HFFc6 (cell line): ENCODE measurements around the gene NOS2. TPM values are rescaled to one million over a fixed set of nuclear protein-coding genes. Genes with fewer than 3 reads are reported as not detected.
"Not testable (repeated sequence)": the region's sequence is repeated elsewhere in the genome, so short reads cannot be mapped to it uniquely, and the experiment has no call there.

Experiments
- DNase-seq: peaks from one replicate; pipeline ENCODE4 v3.0.0-alpha.2; 2018
- H3K27ac Mint-ChIP-seq: 2 replicates; pipeline ENCODE4 v1.8.0; 2020; ENCODE audit warnings: mild to moderate bottlenecking, mixed read lengths
- H3K27me3 Mint-ChIP-seq: 2 replicates; pipeline ENCODE4 v1.8.0; 2021; ENCODE audit warnings: mild to moderate bottlenecking, moderate library complexity, mixed read lengths; ENCODE audit not compliant: insufficient read depth
- H3K36me3 Mint-ChIP-seq: 2 replicates; pipeline ENCODE4 v1.8.0; 2021; ENCODE audit warnings: low read depth, mixed read lengths
- H3K4me1 Mint-ChIP-seq: 2 replicates; pipeline ENCODE4 v1.8.0; 2020; ENCODE audit warnings: low read depth, mixed read lengths
- H3K4me3 Mint-ChIP-seq: 2 replicates; pipeline ENCODE4 v1.8.0; 2020; ENCODE audit warnings: mild to moderate bottlenecking, moderate library complexity, mixed read lengths
- H3K9me3 Mint-ChIP-seq: 2 replicates; pipeline ENCODE4 v1.8.0; 2020; ENCODE audit warnings: mild to moderate bottlenecking, mixed read lengths
- CTCF ChIP-seq: fragments of 200-600 bp; sonication (generic); IDR thresholded peaks from 2 replicates; pipeline ENCODE4 v1.5.0; 2021; ENCODE audit warnings: antibody characterized with exemption, mild to moderate bottlenecking
- total RNA-seq, 6 experiments: library from RNA; stranded (reverse); fragmentation: NEBNext Ultra II Directional; extraction: Animal tissue kit (Norgen Biotek cat#: 25700); gene quantifications; 2 replicates in 1 of 6; 3 replicates in 5 of 6; pipeline ENCODE4 v1.2.3, GENCODE V29; 2021

The NOS2 gene
- total RNA-seq, 6 experiments from 2014 or later: not detected

- no peak for DNase-seq
- Mint-ChIP-seq H3K27me3 (peaks cover 16% of the 10 kb centered on the region), H3K36me3 (no peaks in the 10 kb centered on the region), H3K9me3 (no peaks in the 10 kb centered on the region; the same call in 1 of the 2 replicates), H3K4me3 (no peak overlapping the region), H3K4me1 (no peaks in the 10 kb centered on the region), H3K27ac (no peak overlapping the region)
- no peak for TF ChIP-seq CTCF
Measured at GRCh38 chr17:27845264-27846041, 45.1 kb upstream of the NOS2 start.

DNA sequence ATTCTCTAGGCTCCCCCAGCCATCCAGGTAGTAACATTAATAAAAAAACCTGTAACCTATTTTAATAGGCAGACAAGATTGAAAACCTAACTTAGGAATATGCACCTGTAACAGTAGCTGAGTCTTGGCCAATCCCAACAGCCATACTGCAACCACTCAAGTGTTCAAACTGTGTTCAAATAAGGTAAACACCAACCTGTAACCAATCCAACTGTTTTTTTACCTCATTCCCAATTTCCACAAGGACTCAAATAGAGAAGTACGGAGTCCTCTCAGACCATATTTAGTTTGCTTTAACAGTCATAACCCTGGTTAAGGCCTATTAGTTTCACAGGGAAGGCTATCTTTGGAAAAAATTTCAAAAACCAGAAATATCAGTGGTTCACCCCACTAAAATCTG is 40.4 kb upstream of the NOS2 start:
- Mint-ChIP-seq H3K4me1 (no peaks in the 10 kb centered on the region), H3K27ac (no peak overlapping the region), H3K9me3 (no peaks in the 10 kb centered on the region), H3K27me3 (peaks cover 17% of the 10 kb centered on the region), H3K4me3 (no peak overlapping the region), H3K36me3 (no peaks in the 10 kb centered on the region)
- DNase-seq: no peak
- no peak for TF ChIP-seq CTCF

DNA sequence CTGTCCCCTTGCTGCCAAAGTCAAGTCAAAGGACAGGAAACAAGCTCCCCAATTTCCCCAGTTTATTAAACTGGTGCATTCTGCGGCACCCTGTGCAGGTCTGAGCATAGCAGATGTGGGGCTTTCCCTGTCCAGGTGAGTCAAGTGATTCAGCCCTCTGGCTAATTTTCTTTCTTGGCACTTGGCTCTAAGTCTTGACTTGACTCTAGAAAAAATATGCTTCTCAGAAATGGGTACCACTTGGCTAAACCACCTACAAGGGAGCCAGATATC is 40.0 kb upstream of the NOS2 start:
- DNase-seq, H3K4me3 Mint-ChIP-seq, H3K4me1 Mint-ChIP-seq, H3K27ac Mint-ChIP-seq, H3K36me3 Mint-ChIP-seq, H3K9me3 Mint-ChIP-seq: not testable (repeated sequence)
- H3K27me3 Mint-ChIP-seq: peaks cover 19% of the 10 kb centered on the region

- H3K36me3 Mint-ChIP-seq, H3K27ac Mint-ChIP-seq, H3K4me3 Mint-ChIP-seq, DNase-seq, H3K9me3 Mint-ChIP-seq, H3K4me1 Mint-ChIP-seq: not testable (repeated sequence)
- H3K27me3 Mint-ChIP-seq: peaks cover 20% of the 10 kb centered on the region
Measured at GRCh38 chr17:27839571-27840405, 39.5 kb upstream of the NOS2 start.

- H3K9me3 Mint-ChIP-seq, H3K4me3 Mint-ChIP-seq, H3K4me1 Mint-ChIP-seq, H3K36me3 Mint-ChIP-seq, H3K27ac Mint-ChIP-seq, DNase-seq: not testable (repeated sequence)
- peaks cover 20% of the 10 kb centered on the region for H3K27me3 Mint-ChIP-seq
Measured at GRCh38 chr17:27838607-27839006, 38.3 kb upstream of the NOS2 start.

DNA sequence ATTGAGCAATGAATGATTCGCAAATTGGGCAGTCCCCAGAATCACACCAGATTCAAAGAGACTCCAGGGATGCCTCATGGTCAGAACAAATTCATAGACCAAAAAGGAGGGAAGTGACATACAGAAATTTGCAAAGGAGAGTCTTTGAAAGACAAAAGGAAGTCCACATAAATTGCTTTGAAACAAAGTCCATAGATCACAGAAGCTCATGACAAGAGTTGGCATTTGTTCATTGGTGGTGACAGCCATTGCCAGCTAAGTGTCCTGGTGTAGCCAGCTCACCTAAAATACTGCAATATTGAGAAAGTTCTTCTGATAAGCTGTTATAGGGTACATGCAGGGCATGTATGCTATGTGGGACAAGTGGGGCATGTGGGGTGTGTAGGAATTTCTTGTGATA is 37.4 kb upstream of the NOS2 start:
- not testable (repeated sequence) for H3K9me3 Mint-ChIP-seq, H3K27ac Mint-ChIP-seq, H3K4me1 Mint-ChIP-seq, DNase-seq, H3K4me3 Mint-ChIP-seq, H3K36me3 Mint-ChIP-seq
- H3K27me3 Mint-ChIP-seq: peaks cover 20% of the 10 kb centered on the region

DNA sequence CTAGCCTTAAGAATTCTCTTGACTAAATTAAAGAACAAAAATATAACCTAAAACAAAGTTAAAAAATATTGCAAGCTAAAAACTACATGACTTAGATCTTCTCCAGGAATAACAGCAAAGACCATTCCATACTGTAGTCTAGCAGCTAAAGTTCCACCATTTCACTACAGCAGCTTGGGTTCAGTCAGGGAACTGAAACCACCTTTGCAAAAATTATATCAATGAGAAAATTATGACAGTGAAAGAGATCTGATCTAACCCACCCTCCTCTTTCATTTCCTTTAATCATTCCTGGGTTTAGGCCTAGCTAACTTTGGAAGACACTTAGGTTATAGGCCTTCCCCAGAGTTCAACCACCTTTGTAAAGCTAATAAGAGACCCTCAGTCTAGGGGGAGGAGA is 36.3 kb upstream of the NOS2 start:
- TF ChIP-seq CTCF: no peak
- DNase-seq: no peak
- Mint-ChIP-seq H3K4me1 (no peaks in the 10 kb centered on the region), H3K9me3 (no peaks in the 10 kb centered on the region), H3K27me3 (peaks cover 20% of the 10 kb centered on the region), H3K4me3 (no peak overlapping the region), H3K36me3 (no peaks in the 10 kb centered on the region), H3K27ac (no peak overlapping the region)
